AML-193 (cell line): ENCODE results near the gene PDX1.

Experiments
- DNase-seq, 2 experiments: peaks; one replicate each; lab custom pipeline; 2025; lab: John Stamatoyannopoulos, UW

PDX1 gene

DNA sequence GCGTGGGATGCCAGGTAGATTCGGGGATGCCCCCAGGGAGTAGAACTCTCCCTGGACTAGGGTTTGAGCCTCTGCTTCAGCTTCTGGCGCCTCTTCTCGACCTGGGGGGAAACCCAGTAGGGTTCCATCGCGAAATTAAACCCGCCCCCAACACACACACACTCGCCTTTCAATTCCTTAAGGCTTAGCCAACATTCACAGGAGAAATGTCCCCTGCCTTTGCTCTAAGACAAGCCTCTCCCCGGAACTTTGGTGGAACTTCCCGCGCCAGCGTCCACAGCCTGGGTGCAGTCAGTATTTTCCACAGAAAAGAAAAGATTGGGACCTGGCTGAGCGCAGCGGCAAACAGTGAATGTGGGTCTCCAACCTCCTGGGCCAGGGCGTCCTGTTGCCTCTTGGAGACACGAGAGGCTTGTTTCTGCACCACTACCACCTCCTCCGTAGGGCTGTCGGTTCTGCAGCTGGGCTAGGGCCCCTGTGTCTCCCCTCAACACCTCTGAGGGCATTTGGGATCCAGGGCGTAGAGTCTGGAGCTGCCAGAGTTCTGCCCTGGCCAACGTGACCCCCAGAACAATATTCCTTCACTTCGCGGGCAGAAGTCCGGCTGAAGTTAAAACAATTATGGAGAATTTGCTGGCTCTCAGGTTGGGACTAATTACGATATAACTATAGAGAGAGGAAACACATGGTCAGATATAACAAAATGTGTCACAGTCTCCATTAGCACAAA lies 3.2 kb downstream of the PDX1 start:
- no peak for DNase-seq

DNA sequence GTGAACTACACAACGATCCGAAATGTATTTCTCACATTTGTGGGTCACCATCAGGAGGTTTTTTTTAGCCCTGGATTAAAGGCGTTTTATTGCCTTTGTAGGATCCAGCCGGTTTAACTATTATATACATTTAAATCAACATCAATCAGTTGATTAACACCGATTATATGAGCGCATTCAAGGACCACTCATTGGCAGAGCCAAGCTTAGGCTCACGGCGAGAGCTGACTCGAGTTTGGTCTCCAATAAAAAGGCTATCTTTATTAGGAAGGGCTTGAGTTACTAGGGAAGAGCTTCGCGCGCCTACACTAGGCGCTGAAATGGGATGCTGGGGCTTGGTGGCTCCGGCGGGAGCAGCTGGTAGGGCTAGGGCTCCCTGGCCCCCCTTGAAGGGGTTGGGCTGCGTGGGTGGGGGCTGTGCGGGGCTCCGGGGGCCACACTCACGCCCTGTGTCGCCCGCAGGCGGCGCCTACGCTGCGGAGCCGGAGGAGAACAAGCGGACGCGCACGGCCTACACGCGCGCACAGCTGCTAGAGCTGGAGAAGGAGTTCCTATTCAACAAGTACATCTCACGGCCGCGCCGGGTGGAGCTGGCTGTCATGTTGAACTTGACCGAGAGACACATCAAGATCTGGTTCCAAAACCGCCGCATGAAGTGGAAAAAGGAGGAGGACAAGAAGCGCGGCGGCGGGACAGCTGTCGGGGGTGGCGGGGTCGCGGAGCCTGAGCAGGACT lies 4.2 kb downstream of the PDX1 start:
- DNase-seq, result no peak

DNA sequence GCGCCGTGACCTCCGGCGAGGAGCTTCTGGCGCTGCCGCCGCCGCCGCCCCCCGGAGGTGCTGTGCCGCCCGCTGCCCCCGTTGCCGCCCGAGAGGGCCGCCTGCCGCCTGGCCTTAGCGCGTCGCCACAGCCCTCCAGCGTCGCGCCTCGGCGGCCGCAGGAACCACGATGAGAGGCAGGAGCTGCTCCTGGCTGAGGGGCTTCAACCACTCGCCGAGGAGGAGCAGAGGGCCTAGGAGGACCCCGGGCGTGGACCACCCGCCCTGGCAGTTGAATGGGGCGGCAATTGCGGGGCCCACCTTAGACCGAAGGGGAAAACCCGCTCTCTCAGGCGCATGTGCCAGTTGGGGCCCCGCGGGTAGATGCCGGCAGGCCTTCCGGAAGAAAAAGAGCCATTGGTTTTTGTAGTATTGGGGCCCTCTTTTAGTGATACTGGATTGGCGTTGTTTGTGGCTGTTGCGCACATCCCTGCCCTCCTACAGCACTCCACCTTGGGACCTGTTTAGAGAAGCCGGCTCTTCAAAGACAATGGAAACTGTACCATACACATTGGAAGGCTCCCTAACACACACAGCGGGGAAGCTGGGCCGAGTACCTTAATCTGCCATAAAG lies 4.8 kb downstream of the PDX1 start:
- no peak for DNase-seq

DNA sequence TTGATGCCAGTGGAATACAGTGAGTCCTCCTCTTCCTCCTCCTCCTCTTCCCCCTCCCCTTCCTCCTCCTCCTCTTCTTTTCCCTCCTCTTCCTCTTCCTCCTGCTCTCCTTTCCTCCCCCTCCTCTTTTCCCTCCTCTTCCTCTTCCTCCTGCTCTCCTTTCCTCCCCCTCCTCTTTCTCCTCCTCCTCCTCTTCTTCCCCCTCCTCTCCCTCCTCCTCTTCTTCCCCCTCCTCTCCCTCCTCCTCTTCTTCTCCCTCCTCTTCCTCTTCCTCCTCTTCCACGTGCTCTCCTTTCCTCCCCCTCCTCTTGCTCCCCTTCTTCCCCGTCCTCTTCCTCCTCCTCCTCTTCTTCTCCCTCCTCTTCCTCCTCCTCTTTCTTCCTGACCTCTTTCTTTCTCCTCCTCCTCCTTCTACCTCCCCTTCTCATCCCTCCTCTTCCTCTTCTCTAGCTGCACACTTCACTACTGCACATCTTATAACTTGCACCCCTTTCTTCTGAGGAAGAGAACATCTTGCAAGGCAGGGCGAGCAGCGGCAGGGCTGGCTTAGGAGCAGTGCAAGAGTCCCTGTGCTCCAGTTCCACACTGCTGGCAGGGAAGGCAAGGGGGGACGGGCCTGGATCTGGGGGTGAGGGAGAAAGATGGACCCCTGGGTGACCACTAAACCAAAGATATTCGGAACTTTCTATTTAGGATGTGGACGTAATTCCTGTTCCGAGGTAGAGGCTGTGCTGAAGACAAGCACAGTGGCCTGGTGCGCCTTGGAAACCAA lies 5.6 kb downstream of the PDX1 start:
- DNase-seq, result no peak

DNA sequence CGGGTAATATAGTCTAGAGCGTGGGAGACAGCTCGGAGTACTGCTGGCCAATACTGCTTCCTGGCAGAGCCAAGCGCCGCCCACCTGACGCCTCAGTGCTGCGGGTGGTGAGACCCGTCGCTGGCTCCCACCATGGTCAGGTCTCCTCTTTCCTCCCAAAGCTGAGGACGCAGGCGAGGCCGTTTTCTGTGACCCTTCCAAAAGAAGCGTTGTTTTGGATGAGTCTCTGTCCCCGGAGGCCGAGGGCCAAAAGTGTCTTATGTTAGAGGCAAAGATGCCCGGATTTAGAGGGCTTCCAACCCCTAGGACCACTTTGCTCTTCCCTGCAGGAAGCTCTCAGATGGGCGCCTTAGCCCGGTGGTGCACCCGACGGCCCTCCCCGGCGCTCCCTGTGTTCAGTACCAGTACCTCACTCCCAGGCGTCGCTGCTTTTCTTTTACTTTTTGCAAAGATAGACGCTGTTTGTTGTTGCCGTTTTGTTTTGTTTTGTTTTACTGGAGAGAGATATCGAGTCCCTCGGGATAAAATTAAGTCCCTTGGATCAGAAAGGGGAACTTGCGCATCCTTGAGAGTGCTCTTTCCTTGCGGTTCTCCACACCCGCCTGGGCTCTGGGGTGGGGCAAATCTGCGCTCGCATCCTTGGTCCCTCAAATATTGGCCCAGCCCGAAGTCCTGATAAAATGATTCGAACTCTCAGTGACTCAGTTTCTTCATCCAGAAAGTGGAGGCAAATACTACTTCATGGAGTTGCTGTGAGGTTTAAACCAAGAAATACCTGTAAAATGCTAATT lies 7.0 kb downstream of the PDX1 start:
- no peak for DNase-seq

DNA sequence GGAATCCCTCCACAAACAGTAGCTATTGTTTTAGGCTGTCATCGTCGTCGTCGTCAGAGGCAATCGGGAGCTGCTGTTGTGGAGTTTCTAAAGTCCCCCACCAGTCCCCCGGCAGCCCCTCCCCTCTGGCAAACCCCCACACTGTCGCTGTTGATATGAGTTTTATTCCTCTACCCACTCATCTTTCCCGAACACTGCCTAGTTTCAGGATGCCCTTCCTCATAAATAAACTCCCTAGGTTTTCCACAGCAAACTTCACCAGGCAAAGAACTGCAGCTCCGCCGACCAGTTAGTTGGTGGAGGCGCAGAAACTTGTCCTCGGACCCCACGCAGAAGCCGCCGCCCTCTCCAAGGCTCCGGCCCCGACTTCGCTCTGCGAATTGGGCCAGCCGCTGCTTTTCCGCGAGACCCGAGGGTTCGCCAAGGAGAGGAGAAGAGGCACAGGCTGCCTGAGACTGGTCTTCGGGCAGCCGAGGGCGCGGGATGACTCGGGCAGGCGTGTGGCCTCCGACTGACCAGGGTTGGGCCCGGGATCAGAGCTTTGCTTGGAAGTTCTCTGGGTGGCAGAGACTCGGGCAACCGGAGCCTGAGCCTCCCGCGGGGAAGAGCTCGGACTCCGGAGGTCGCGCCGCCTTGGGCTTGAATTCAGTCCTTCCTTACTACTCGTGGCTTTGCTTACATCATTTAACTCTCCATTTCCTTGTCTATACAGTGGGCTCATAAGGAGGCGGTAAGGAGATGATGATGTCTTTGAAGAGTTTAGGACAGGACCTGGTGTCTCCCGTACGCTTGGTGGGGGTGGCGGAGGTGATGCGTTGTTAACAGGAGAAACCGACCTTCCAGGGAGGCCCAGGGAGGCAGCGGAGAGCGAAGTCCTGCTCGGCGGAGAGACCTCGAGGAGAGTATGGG lies 7.9 kb downstream of the PDX1 start:
- DNase-seq, result no peak

DNA sequence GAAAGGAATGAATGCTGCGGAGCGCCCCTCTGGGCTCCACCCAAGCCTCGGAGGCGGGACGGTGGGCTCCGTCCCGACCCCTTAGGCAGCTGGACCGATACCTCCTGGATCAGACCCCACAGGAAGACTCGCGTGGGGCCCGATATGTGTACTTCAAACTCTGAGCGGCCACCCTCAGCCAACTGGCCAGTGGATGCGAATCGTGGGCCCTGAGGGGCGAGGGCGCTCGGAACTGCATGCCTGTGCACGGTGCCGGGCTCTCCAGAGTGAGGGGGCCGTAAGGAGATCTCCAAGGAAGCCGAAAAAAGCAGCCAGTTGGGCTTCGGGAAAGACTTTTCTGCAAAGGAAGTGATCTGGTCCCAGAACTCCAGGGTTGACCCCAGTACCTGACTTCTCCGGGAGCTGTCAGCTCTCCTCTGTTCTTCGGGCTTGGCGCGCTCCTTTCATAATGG lies 8.6 kb downstream of the PDX1 start:
- no peak for DNase-seq

DNA sequence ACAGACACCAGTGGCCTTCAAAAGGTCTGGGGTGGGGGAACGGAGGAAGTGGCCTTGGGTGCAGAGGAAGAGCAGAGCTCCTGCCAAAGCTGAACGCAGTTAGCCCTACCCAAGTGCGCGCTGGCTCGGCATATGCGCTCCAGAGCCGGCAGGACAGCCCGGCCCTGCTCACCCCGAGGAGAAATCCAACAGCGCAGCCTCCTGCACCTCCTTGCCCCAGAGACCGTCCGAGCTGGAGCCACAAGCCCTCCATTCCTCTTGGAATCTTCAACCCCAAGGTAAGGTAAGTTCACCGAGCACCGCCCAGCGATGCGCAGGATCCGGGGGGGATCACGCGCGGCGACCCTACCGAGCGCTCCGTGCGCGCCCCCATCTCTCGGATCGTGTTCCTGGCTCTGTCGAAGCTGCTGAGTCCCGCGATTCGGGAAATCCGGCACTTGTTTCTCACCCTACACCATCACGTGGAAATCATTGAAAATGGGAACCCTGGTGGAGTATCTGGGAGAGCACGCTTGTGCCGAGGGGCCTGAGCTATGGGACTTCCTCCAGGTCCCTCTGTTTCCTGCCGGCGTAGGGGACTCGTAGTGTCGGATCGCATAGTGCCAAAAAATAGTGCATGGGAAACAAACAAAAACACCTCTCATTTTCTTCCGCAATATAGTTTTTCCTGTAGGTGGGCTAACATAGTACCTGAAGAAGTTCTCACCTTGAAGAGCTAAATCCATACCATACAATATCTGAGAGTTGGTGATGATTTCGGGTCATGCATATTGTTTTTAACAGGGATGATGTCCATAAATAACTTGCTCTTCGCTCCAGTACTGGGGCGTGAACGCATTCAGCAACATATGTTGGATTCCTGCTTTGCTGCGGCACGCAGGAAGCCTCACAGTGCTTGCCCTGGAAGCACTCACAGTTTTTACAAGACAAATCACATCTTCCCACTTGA lies 9.3 kb downstream of the PDX1 start:
- DNase-seq, result no peak

DNA sequence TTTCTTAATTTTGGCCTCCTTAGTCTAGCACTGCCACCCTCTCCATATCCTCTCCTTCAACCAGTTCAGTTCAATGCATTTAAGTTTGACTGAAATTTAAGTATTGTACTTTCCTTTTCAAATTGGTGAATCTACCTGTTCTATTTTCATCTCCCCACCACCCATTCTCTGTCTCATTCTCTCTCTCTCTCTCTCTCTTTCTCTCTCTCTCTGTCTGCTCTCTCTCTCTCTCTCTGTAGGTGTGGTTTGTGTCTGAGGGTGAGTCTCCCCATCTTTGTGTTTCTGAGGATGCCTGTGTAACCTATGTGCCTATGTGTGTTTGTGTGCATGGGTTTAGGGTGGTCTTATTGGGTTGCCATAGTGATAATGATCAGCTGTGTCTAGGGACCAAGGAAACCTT lies 10.1 kb downstream of the PDX1 start:
- DNase-seq, result no peak

DNA sequence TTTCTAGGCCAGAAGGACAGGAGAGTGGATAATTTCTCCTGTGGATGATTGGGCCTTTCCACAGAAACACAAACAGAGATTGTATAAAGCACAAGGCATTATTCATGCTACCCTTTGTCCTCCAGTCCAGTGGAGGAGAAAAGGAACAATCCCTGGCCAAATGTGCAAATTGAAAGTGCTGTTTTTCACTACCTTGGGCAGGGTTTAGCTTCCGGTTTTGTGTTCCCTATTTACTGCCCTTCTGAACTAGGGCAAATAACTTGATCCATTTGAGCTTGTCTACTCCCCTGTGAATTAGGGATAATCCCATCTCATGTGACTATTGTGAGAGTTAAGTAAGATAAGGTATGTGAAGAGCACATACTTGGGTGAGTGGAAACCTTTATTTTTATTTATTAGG lies 13.3 kb downstream of the PDX1 start:
- no peak for DNase-seq

DNA sequence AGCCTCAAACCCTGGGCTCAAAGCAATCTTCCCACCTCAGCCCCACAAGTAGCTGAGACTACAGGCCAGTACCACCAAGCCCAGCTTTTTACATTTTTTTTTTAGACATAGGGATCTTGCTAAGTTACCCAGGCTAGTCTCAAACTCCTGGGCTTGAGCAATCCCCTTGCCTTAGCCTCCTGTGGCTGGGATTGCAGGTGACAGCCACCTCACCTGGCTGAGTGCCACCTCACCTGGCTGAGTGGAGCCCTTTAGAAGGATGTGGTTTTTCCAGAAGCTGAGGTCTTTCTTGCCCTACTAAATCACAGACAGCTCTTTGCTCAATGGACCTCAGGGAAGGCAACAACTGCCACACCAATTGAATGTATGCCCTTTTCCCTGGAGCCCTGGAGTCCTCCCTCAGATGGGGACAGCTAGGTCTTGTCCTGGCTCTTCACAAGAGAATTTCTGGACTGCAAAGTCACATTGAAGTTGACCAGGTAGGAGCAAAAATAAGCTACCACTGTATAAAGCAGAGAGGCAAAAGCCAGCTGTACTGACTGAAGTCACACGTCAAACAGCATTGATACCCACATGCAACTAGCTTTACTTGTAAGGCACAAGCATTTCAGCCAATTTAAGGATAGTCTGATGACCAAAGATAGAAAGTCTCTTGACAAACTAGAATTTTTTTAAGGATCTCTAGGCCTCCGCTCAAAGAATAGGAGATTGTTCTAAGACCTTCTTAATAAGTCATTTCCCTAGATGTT lies 14.0 kb downstream of the PDX1 start:
- DNase-seq, result no peak

DNA sequence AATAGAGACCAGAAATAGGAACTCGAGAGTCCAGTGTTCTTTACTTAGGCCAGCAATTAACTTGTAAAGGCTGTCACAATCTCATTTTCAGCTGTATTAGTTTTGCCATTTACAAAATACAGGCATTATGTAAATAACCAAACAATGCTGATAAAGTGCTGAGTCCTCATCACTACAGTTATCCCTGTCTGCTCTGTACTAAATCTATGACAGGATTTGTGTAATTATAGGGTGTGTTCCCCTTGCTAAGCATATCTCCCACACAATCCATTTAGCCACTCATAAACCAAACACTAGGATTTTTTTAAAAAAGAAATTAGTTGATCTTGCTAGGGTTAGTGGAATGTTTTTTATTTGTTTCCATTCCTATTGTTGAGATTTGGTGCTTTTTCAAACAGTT lies 23.2 kb downstream of the PDX1 start:
- no peak for DNase-seq

DNA sequence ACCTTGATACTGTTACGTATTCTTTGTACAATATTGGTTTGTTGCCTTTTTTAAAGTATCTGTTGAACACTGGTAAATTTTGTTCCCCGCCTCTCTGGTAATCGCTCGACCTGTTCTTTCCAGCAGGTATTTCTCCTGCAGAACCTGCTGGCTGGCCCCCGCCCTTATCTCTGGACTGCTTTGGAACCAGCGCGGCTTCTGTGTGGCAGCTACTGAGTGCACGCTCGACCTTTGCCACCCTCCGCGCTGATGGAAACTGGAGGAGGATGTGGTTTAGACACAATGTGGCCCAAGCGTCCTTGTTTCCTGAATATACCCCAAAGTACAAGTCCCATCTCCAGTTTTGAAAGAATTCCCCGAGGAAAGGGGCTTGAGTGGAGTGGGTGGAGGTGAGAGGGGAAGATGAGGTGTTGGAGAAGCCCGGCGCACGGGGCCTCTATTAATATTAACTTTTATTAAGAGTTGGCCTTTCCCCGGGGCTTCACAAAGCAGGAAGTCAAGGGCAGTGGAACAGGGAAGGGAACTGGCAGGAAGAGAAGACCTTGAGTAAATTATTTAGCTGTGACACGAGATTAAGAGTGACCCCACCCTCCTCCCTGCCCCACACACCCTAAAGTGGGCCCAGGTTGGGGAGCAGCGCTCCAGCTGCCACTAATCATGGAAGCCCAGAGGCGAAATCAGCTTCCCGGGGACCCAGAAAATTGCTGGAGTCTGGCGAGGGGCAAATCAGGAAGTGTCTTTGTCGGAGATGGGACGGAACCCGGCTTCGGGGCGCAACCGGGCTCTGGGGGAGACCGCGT lies 33.3 kb downstream of the PDX1 start:
- no peak for DNase-seq

DNA sequence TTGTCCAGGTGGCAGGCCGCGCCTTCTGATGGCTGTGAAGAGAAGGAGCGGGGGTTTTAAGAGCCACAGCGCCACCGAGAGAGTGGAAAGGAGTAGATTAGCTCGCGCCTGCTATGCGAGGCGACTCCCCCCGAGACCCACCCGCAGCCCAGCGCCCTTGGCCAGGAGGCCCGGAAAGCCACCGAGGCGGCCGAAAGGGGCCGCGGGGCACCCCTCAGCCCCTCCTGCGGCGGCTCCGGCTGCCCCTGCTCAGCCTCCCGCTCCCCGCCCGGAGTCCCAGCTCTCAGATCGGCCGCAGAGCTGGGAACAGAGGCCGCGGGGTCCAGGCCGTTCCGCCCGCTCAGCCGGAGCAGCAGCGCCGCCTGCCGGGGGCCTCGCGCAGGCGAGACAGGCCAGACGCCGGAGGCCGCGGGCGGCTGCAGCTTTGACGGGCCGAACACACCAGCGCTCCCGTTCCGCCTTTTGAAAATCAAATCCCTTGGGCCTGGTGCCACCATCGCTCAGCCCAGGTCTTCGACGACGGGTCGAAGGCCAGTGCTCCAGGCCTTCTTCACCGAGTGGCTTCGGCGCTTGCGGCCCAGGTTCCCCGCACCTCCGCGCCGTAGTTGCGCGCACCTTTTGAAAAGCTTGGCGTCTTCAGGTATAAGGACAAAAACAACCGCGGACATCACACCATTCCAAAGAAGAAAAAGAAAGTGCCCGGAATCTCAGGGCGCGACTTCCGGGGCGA lies 34.0 kb downstream of the PDX1 start:
- DNase-seq, result peak; percentile 78 to 82

DNA sequence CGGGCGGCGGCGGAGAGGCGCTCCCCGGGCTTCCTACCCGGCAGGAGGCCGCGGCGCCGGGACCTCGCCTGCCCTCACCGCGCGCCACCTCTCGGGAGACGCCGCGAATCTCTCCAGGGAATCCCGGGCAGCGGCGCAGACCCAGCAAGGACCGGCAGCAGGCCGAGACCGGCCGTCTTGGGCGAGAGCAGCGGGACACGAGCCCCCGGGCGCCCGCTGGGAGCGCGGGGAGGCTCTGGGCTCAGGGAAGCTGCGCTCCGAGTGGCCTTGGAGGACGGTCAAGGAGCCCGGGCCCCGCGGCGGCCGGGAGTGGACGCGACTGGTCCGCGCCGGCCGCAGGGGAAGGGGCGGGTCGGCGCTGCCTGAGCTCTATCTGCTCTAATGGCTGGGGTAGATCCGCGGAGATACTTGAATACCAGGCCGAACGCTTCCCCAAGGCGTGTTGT lies 34.6 kb downstream of the PDX1 start:
- DNase-seq, result no peak

DNA sequence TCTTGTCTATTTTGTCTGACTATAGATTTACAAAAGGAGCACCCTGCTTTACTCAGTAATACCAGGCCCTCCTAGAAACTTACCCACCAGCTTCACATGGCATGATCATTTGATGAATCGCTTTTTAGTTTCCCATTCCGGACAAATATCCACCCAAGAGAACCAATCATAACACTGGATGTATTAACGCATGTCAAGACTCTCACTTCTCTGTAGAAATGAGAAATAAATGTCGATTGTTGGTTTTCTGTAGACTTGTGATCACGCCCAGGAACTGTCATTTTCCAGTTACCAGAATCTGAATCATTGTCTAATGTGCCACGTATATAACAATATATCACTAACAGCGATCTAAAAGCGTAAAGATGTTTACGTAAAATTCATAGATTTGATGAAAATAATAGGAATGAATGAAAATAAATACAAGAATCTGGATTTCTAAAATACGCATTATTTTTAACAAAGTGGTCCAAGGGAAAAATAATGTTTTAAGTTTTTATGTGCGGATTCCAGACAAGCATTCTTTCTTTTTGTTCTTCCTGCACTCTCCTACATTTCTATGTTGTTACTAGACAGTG lies 35.3 kb downstream of the PDX1 start:
- DNase-seq, result no peak
